Pancreas (tissue), 10 donors: ENCODE data around the gene GBGT1. TPM values are rescaled to one million over a fixed set of nuclear protein-coding genes. Genes with fewer than 3 reads are reported as not detected.

Experiments used
- ATAC-seq, 4 donors: fragments of 200-7000 bp; cut with Tn5 transposase; one replicate each; pipeline versions ENCODE4 v1.8.0 to v1.9.1; 2020; ENCODE audit warnings: mild to moderate bottlenecking in 4 of 4, moderate library complexity in 4 of 4
- DNase-seq, 6 donors: peaks; one replicate each; pipeline ENCODE4 v3.0.0-alpha.2; 2020
- FAIRE-seq: peaks from 2 replicates; lab custom pipeline; 2012; peaks lifted over from hg19 to GRCh38; lab: Jason Lieb, UNC
- H3K27ac ChIP-seq, 4 donors: fragments of 200-600 bp; sonication (generic); 1 replicate in 3 of 4; 2 replicates in 1 of 4; pipeline versions ENCODE4 v1.5.0 to v1.8.0; 2020
- H3K27me3 ChIP-seq, 4 donors: fragments of 200-600 bp; one replicate each; pipeline ENCODE4 v1.8.0; 2021
- H3K36me3 ChIP-seq, 3 donors: fragments of 200-600 bp; sonication (generic) in 1 of 3; one replicate each; pipeline versions ENCODE4 v1.5.0 to v1.8.0; 2020 to 2021
- H3K4me1 ChIP-seq, 3 donors: fragments of 200-600 bp; one replicate each; pipeline ENCODE4 v1.8.0; 2021
- H3K4me3 ChIP-seq, 4 donors: fragments of 200-600 bp; sonication (generic) in 2 of 4; one replicate each; pipeline versions ENCODE4 v1.5.0 to v1.8.0; 2020 to 2021
- H3K9me3 ChIP-seq, 4 donors: fragments of 200-600 bp; one replicate each; pipeline ENCODE4 v1.8.0; 2021
- CTCF ChIP-seq, 4 donors: fragments of 200-600 bp; sonication (generic) in 3 of 4; IDR thresholded peaks; one replicate each; pipeline versions ENCODE4 v1.5.0 to v1.8.0; 2021; ENCODE audit warnings: antibody characterized with exemption in 4 of 4
- WGBS, 2 donors: extraction: QIAGEN DNeasy Blood & Tissue Kit; methylation state at CpG; one replicate each; pipeline ENCODE4 v1.1.7; 2013; 5-methylcytosine and 5-hydroxymethylcytosine counted together
- intact Hi-C, 3 donors: fragments of 100-400 bp; cut with DNase I; formaldehyde crosslinking; loops; one replicate each; pipeline versions ENCODE4 v1.11.1 to v1.14.2; 2022
- polyA plus RNA-seq, 2 donors: library from polyadenylated mRNA; stranded (reverse); fragments of 200-250 nt; gene quantifications; one replicate each; pipeline ENCODE4 v1.2.3, GENCODE V29; 2013
- total RNA-seq, 6 donors: library from RNA; stranded (reverse); fragmentation: NEBNext Ultra II Directional in 4 of 6; extraction: Animal tissue kit (Norgen Biotek cat#: 25700) in 4 of 6; gene quantifications; one replicate each; pipeline versions ENCODE4 v1.2.1 to v1.2.4, GENCODE V29; 2021 to 2023
- donor health status: healthy with polysubstance abuse.
- donor health status: DM: no; HTN: no; CAD: no; lungs with moderate emphysema.
- donor health status: DM: no; HTN: no; CAD: no.
- donor health status: control.
- donor health status: control.
- donor health status: Bipolar disorder and iron deficiency.
- donor health status: DM: yes; HTN: yes; CAD: no.
- donor health status: DM: no; HTN: no; CAD: no.
- donor health status: DM: no; HTN: no; CAD: no.
- donor health status: DM: yes; HTN: yes; CAD: no.

The GBGT1 gene
- total and polyA plus RNA-seq, 8 donors = 1.5 to 11.9 (median 4.0) TPM

- FAIRE-seq = no peak
- intact Hi-C loops = no loop called here
- Histone ChIP-seq H3K4me3 (no peak overlapping the region), H3K27ac (no peak overlapping the region), H3K36me3 (no peaks in the 10 kb centered on the region), H3K4me1 (peaks cover 0 to 2% (median 0%) of the 10 kb centered on the region in 3 donors), H3K9me3 (no peaks in the 10 kb centered on the region), H3K27me3 (no peaks in the 10 kb centered on the region)
- 84 to 91% methylated on average over 2 of the region's 2 CpGs for WGBS, 2 donors
- ATAC-seq = no peak
- no peak for DNase-seq
- TF ChIP-seq CTCF (IDR thresholded peaks at IDR 0.05) = no peak
Observed at GRCh38 chr9:133165452-133165730, 1.7 kb upstream of the GBGT1 start.

GRCh38 chr9:133164191-133164590, 477 bp upstream of the GBGT1 start:
- peak overlapping the region; percentile 13 to 83 (median 64) for H3K4me3 ChIP-seq
- DNase-seq (peak in 2 of 6 donors; percentile 20 to 45), ATAC-seq (no peak), FAIRE-seq (no peak)
- H3K27me3 ChIP-seq = no peaks in the 10 kb centered on the region
- no peaks in the 10 kb centered on the region for H3K9me3 ChIP-seq
- intact Hi-C loops = no loop called here
- H3K36me3 ChIP-seq = no peaks in the 10 kb centered on the region
- TF ChIP-seq CTCF (IDR thresholded peaks at IDR 0.05) = no peak
- 74 to 90% methylated on average over 13 of the region's 13 CpGs for WGBS, 2 donors
- peak overlapping the region in 1 of 4 donors; percentile 9 for H3K27ac ChIP-seq
- H3K4me1 ChIP-seq = peaks cover 0 to 2% (median 0%) of the 10 kb centered on the region in 3 donors

GRCh38 chr9:133162861-133163503, 732 bp downstream of the GBGT1 start:
- FAIRE-seq (no peak), DNase-seq (peak in 2 of 6 donors; percentile 41 to 78), ATAC-seq (peak in 3 of 4 donors; percentile 3 to 10 (median 7))
- Histone ChIP-seq H3K9me3 (no peaks in the 10 kb centered on the region), H3K27me3 (no peaks in the 10 kb centered on the region), H3K4me1 (peaks cover 0 to 2% (median 0%) of the 10 kb centered on the region in 3 donors), H3K4me3 (peak overlapping the region; percentile 13 to 83 (median 64)), H3K36me3 (no peaks in the 10 kb centered on the region), H3K27ac (peak overlapping the region in 1 of 4 donors; percentile 9)
- intact Hi-C loops = no loop called here
- TF ChIP-seq CTCF (IDR thresholded peaks at IDR 0.05) = no peak
- 46 to 47% methylated on average over 48 to 54 of the region's 54 CpGs for WGBS, 2 donors

GRCh38 chr9:133161547-133161950, 2.2 kb downstream of the GBGT1 start:
- no peaks in the 10 kb centered on the region for H3K9me3 ChIP-seq
- no peak overlapping the region for H3K4me3 ChIP-seq
- peaks cover 0 to 2% (median 0%) of the 10 kb centered on the region in 3 donors for H3K4me1 ChIP-seq
- 57 to 65% methylated on average over 4 of the region's 4 CpGs for WGBS, 2 donors
- FAIRE-seq = no peak
- no peaks in the 10 kb centered on the region for H3K27me3 ChIP-seq
- intact Hi-C loops = no loop called here
- no peaks in the 10 kb centered on the region for H3K36me3 ChIP-seq
- H3K27ac ChIP-seq = no peak overlapping the region
- TF ChIP-seq CTCF (IDR thresholded peaks at IDR 0.05) = no peak
- ATAC-seq = no peak
- peak in 1 of 6 donors; percentile 8 for DNase-seq
